B cell (primary cell): ENCODE measurements around the gene RAB30.

Experiments used
- EZH2 ChIP-seq: IDR thresholded peaks from 2 replicates; pipeline ENCODE4 v1.6.1; 2012; ENCODE audit warnings: borderline replicate concordance, low read depth, mild to moderate bottlenecking, moderate library complexity, low read length; ENCODE audit not compliant: insufficient read depth, poor library complexity, severe bottlenecking
- TF ChIP-seq, protein P1 (sequence below): fragments of 200-600 bp; IDR thresholded peaks from one replicate; pipeline ENCODE4 v1.8.0; 2022; ENCODE audit warnings: antibody characterized with exemption, mild to moderate bottlenecking

DNA sequence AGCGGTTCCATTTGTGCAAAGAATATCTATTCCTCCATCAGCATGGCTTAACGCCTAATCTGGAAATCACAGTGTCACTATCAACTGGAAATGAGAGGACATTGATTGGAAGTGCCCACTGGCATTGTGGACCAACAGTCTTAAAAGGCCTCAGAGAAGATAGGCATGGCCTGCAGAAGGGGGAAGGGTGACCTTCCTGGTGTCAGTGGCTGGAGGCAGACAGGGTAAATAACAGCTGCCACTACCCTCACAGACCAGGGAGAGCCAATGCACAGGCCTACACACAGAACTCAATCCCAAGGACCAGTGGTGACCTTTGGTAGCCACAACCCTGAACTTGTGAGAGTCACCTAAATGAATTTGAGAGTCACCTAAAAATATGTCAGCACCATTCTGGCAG lies 134.1 kb downstream of the RAB30 start:
- TF ChIP-seq, protein P1, sequence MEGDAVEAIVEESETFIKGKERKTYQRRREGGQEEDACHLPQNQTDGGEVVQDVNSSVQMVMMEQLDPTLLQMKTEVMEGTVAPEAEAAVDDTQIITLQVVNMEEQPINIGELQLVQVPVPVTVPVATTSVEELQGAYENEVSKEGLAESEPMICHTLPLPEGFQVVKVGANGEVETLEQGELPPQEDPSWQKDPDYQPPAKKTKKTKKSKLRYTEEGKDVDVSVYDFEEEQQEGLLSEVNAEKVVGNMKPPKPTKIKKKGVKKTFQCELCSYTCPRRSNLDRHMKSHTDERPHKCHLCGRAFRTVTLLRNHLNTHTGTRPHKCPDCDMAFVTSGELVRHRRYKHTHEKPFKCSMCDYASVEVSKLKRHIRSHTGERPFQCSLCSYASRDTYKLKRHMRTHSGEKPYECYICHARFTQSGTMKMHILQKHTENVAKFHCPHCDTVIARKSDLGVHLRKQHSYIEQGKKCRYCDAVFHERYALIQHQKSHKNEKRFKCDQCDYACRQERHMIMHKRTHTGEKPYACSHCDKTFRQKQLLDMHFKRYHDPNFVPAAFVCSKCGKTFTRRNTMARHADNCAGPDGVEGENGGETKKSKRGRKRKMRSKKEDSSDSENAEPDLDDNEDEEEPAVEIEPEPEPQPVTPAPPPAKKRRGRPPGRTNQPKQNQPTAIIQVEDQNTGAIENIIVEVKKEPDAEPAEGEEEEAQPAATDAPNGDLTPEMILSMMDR, result no peak
- no peak for TF ChIP-seq EZH2
